H1 (cell line): ENCODE data around the gene LDAH. TPM values are rescaled to one million over a fixed set of nuclear protein-coding genes. Genes with fewer than 3 reads are reported as not detected.

ENCODE experiments used
- CTCF ChIA-PET: fragments of 300-600 bp; sonication (Branson Sonifier 250); formaldehyde crosslinking; loops from one replicate; lab custom pipeline; 2021; ENCODE audit not compliant: partially characterized antibody; lab: Charles Lee
- POLR2A ChIA-PET: fragments of 300-600 bp; sonication (Branson Sonifier 250); formaldehyde crosslinking; loops from one replicate; lab custom pipeline; 2021; ENCODE audit warnings: inconsistent platforms; ENCODE audit not compliant: partially characterized antibody; lab: Charles Lee
- DNase-seq, 2 experiments: peaks; one replicate each; pipeline versions ENCODE4 v3.0.0 to v3.0.0-alpha.2; 2010 to 2022; ENCODE audit warnings: low spot score in 2 of 2, low read depth in 1 of 2, mixed read lengths in 1 of 2
- FAIRE-seq: peaks from 2 replicates; lab custom pipeline; 2011; peaks lifted over from hg19 to GRCh38; lab: Jason Lieb, UNC
- H2AFZ ChIP-seq: 2 replicates; pipeline ENCODE4 v1.8.1; 2012; ENCODE audit warnings: low read length, inconsistent platforms
- H2AK5ac ChIP-seq: 2 replicates; pipeline ENCODE4 v1.6.1; 2013; ENCODE audit warnings: low read depth, low read length
- H2BK120ac ChIP-seq: replicated peaks from 2 replicates; pipeline ENCODE3; 2013; ENCODE audit warnings: low read depth, low read length, inconsistent platforms
- H2BK12ac ChIP-seq: 2 replicates; pipeline ENCODE4 v1.6.1; 2013; ENCODE audit warnings: low read depth, low read length
- H2BK15ac ChIP-seq: 2 replicates; pipeline ENCODE4 v1.6.1; 2013; ENCODE audit warnings: low read length
- H2BK20ac ChIP-seq: 2 replicates; pipeline ENCODE4 v1.6.1; 2013; ENCODE audit warnings: low read length
- H2BK5ac ChIP-seq: 2 replicates; pipeline ENCODE4 v1.6.1; 2013; ENCODE audit warnings: low read depth, low read length
- H3K14ac ChIP-seq: 2 replicates; pipeline ENCODE4 v1.6.1; 2013; ENCODE audit warnings: inconsistent platforms; ENCODE audit not compliant: insufficient read length
- H3K18ac ChIP-seq: 2 replicates; pipeline ENCODE4 v1.6.1; 2013; ENCODE audit warnings: low read length; ENCODE audit errors: extremely low read depth
- H3K23ac ChIP-seq: 2 replicates; pipeline ENCODE4 v1.6.1; 2013; ENCODE audit warnings: inconsistent platforms; ENCODE audit not compliant: insufficient read length
- H3K23me2 ChIP-seq: 2 replicates; pipeline ENCODE4 v1.6.1; 2013; ENCODE audit warnings: low read depth, low read length
- H3K27ac ChIP-seq: 2 replicates; pipeline ENCODE4 v1.6.1; 2011; ENCODE audit warnings: low read depth, low read length, inconsistent platforms
- H3K27me3 ChIP-seq, 4 experiments: replicated peaks in 1 of 4; 1 replicate in 1 of 4; 2 replicates in 3 of 4; pipeline versions ENCODE4 v1.6.1 to v1.8.1; 2011 to 2013; ENCODE audit warnings: low read length in 3 of 4, mild to moderate bottlenecking in 3 of 4, inconsistent platforms in 2 of 4, mixed read lengths in 2 of 4, moderate library complexity in 1 of 4; ENCODE audit not compliant: control insufficient read depth in 3 of 4, insufficient read depth in 3 of 4; ENCODE audit errors: extremely low read depth in 1 of 4
- H3K36me3 ChIP-seq, 4 experiments: 2 replicates each; pipeline versions ENCODE4 v1.6.1 to v1.8.1; 2011 to 2013; ENCODE audit warnings: mild to moderate bottlenecking in 4 of 4, low read length in 3 of 4, moderate library complexity in 2 of 4, control low read depth in 1 of 4, inconsistent platforms in 1 of 4; ENCODE audit not compliant: insufficient read depth in 4 of 4, control insufficient read depth in 2 of 4
- H3K4ac ChIP-seq: replicated peaks from 2 replicates; pipeline ENCODE3; 2013; ENCODE audit warnings: low read length, low read depth, mixed read lengths, inconsistent platforms; ENCODE audit not compliant: insufficient read length
- H3K4me1 ChIP-seq, 4 experiments: replicated peaks in 1 of 4; 1 replicate in 1 of 4; 2 replicates in 3 of 4; pipeline versions ENCODE4 v1.6.1 to v1.8.1; 2011 to 2013; ENCODE audit warnings: low read length in 3 of 4, inconsistent platforms in 2 of 4, mixed read lengths in 1 of 4; ENCODE audit not compliant: insufficient read depth in 4 of 4, control insufficient read depth in 3 of 4
- H3K4me2 ChIP-seq, 2 experiments: 2 replicates each; pipeline versions ENCODE4 v1.6.1 to v1.8.1; 2011 to 2013; ENCODE audit warnings: low read depth in 2 of 2, low read length in 2 of 2, control low read depth in 1 of 2, inconsistent platforms in 1 of 2, mild to moderate bottlenecking in 1 of 2; ENCODE audit not compliant: insufficient read depth in 1 of 2
- H3K4me3 ChIP-seq, 4 experiments: fragments of 200-600, 300-600 bp in 1 of 4; sonication (generic), shearing (Covaris generic), sonication (Bioruptor Twin) in 1 of 4; 2 replicates each; pipeline versions ENCODE4 v1.5.1 to v1.8.1; 2011 to 2016; ENCODE audit warnings: low read length in 4 of 4, low read depth in 3 of 4, control low read depth in 2 of 4, inconsistent platforms in 2 of 4, mild to moderate bottlenecking in 2 of 4, mixed read lengths in 1 of 4, moderate library complexity in 1 of 4; ENCODE audit not compliant: insufficient read depth in 2 of 4; ENCODE audit errors: extremely low read depth in 1 of 4
- H3K56ac ChIP-seq: replicated peaks from 2 replicates; pipeline ENCODE3; 2013; ENCODE audit warnings: low read depth, mild to moderate bottlenecking, mixed read lengths, low read length, inconsistent platforms; ENCODE audit not compliant: insufficient read length
- H3K79me1 ChIP-seq: 2 replicates; pipeline ENCODE4 v1.6.1; 2013; ENCODE audit warnings: low read depth, low read length, control low read depth
- H3K79me2 ChIP-seq, 2 experiments: 2 replicates each; pipeline versions ENCODE4 v1.6.1 to v1.8.1; 2012 to 2013; ENCODE audit warnings: low read length in 2 of 2, mild to moderate bottlenecking in 2 of 2, inconsistent platforms in 1 of 2; ENCODE audit not compliant: insufficient read depth in 2 of 2, control insufficient read depth in 1 of 2
- H3K9ac ChIP-seq, 4 experiments: replicated peaks in 1 of 4; 1 replicate in 1 of 4; 2 replicates in 3 of 4; pipeline versions ENCODE4 v1.6.1 to v1.8.1; 2011 to 2013; ENCODE audit warnings: low read depth in 3 of 4, low read length in 3 of 4, control low read depth in 2 of 4, mild to moderate bottlenecking in 2 of 4, moderate library complexity in 2 of 4, inconsistent platforms in 1 of 4; ENCODE audit errors: extremely low read depth in 1 of 4
- H3K9me3 ChIP-seq, 2 experiments: 2 replicates each; pipeline versions ENCODE4 v1.6.1 to v1.8.1; 2012 to 2013; ENCODE audit warnings: mild to moderate bottlenecking in 2 of 2, moderate library complexity in 2 of 2, control low read depth in 1 of 2, inconsistent platforms in 1 of 2, low read depth in 1 of 2, low read length in 1 of 2, mixed read lengths in 1 of 2; ENCODE audit not compliant: insufficient read depth in 2 of 2
- H4K20me1 ChIP-seq, 2 experiments: replicated peaks in 1 of 2; 2 replicates each; pipeline versions ENCODE3 to v1.8.1; 2011 to 2013; ENCODE audit warnings: inconsistent platforms in 2 of 2, low read length in 2 of 2, mild to moderate bottlenecking in 1 of 2; ENCODE audit not compliant: insufficient read depth in 2 of 2, control insufficient read depth in 1 of 2
- H4K5ac ChIP-seq: 2 replicates; pipeline ENCODE4 v1.6.1; 2013; ENCODE audit warnings: low read length, low read depth, mixed read lengths, inconsistent platforms; ENCODE audit not compliant: insufficient read length
- H4K8ac ChIP-seq: 2 replicates; pipeline ENCODE4 v1.8.0; 2013; ENCODE audit warnings: mild to moderate bottlenecking, moderate library complexity, low read length, inconsistent platforms; ENCODE audit not compliant: insufficient read depth; ENCODE audit errors: extremely low read depth
- H4K91ac ChIP-seq: replicated peaks from 2 replicates; pipeline ENCODE3; 2013; ENCODE audit warnings: low read length, mixed read lengths, inconsistent platforms; ENCODE audit not compliant: insufficient read length
- KDM1A ChIP-seq: fragments of 200-600, 300-600 bp; sonication (generic); IDR thresholded peaks from 2 replicates; pipeline ENCODE4 v1.7.1; 2016; ENCODE audit warnings: mild to moderate bottlenecking, low read length, borderline replicate concordance
- POLR2A ChIP-seq, 2 experiments: IDR thresholded peaks; 1 replicate in 1 of 2; 2 replicates in 1 of 2; pipeline ENCODE4 v1.6.1; 2011; ENCODE audit warnings: low read depth in 2 of 2, low read length in 2 of 2, mild to moderate bottlenecking in 2 of 2; ENCODE audit errors: control extremely low read depth in 1 of 2
- RXRA ChIP-seq: IDR thresholded peaks from 2 replicates; pipeline ENCODE4 v1.6.1; 2011; ENCODE audit warnings: low read depth, mild to moderate bottlenecking, low read length, moderate library complexity; ENCODE audit not compliant: insufficient read depth
- WGBS, 2 experiments: shearing (Covaris generic) in 1 of 2; methylation state at CpG; one replicate each; pipeline versions ENCODE4 v1.1.6 to v1.1.7; 2013 to 2015; ENCODE audit warnings: low lambda C conversion rate in 2 of 2, mixed read lengths in 2 of 2, inconsistent platforms in 1 of 2, low coverage in 1 of 2, missing lambda C conversion rate in 1 of 2; ENCODE audit not compliant: insufficient replicate concordance in 2 of 2, insufficient coverage in 1 of 2, insufficient read length in 1 of 2; ENCODE audit errors: extremely low coverage in 1 of 2, missing lambda C conversion rate in 1 of 2; 5-methylcytosine and 5-hydroxymethylcytosine counted together
- polyA plus RNA-seq, 7 experiments: library from polyadenylated mRNA; depleted of rRNA in 3 of 7; stranded (reverse) in 5 of 7; unstranded in 2 of 7; fragments of >200 nt in 5 of 7; fragments of 200-250 nt in 2 of 7; gene quantifications; 1 replicate in 5 of 7; 2 replicates in 1 of 7; 4 replicates in 1 of 7; pipeline versions ENCODE4 v1.2.1 to v1.2.3, GENCODE V29; 2011 to 2013; ENCODE audit warnings: missing spikeins in 2 of 7, mixed read lengths in 2 of 7
- total RNA-seq: library from RNA; stranded (reverse); fragmentation: NEBNext Ultra II Directional; extraction: Animal tissue kit (Norgen Biotek cat#: 25700); gene quantifications from 2 replicates; pipeline ENCODE4 v1.2.1, GENCODE V29; 2021

LDAH gene
- total and polyA plus RNA-seq, 2 of the 8 experiments (the other 6 are each of a cell fraction or from before 2014, with no cell fraction given), result 10.9 to 26.3 TPM

DNA sequence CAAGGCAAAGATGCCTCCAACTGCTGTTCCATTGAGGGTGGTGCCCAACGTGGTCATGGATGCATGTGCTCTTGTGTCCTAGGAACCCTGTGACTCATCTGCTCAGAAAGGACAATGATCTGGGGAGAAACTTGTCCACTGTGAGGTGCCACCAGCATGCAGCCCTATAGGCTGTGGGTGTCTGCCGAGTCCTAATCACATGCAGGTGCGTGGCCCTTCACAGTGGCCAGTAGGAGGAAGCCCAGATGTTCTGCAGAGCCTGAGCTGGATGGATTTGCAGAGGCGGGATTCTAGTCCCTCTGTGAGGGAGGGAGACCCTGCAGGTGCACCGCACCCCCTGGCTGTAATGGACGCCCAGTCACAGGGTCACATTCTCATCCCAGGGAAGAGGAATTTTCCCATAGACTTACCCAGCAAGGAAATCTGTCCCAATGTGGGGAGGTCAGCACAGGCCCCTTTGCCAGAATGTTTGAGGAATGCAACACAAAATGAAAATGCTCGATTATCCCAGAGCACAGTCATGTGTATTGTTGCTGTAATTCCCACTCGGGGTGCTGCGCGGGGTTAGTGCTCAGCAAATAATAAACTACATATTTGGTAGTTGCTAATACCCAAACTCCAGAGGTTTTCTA, 142.0 kb downstream of the LDAH start:
- 89% methylated on average over 10 of the region's 10 CpGs; no CpG with 5 or more reads in 1 of the 2 experiments for WGBS, 2 experiments
- POLR2A ChIA-PET, result no interaction called here
- Histone ChIP-seq H3K4me2 (no peak overlapping the region), H3K56ac (no peak overlapping the region), H2AK5ac (no peak overlapping the region), H3K14ac (no peak overlapping the region), H3K79me2 (no peaks in the 10 kb centered on the region), H2BK15ac (no peak overlapping the region), H2AFZ (no peak overlapping the region), H2BK120ac (no peak overlapping the region), H3K4me3 (no peak overlapping the region), H4K5ac (no peak overlapping the region), H3K36me3 (peaks cover 0 to 3% (median 0%) of the 10 kb centered on the region in 4 experiments; a peak in 2 of 8 replicates), H3K4me1 (peaks cover 0 to 4% (median under 1%) of the 10 kb centered on the region in 4 experiments; a peak in 4 of 7 replicates), H4K91ac (no peak overlapping the region), H2BK20ac (no peak overlapping the region), H2BK12ac (no peak overlapping the region), H3K9ac (no peak overlapping the region), H3K27ac (no peak overlapping the region), H3K27me3 (no peaks in the 10 kb centered on the region), H2BK5ac (no peak overlapping the region), H3K9me3 (no peaks in the 10 kb centered on the region), H4K8ac (no peak overlapping the region), H3K23ac (no peak overlapping the region), H3K18ac (no peak overlapping the region), H4K20me1 (peaks cover 4 to 6% of the 10 kb centered on the region in 2 experiments), H3K79me1 (no peaks in the 10 kb centered on the region), H3K4ac (no peak overlapping the region), H3K23me2 (no peaks in the 10 kb centered on the region)
- no peak for FAIRE-seq
- CTCF ChIA-PET, result interaction anchor here (1.2 to 5.4 kb wide), 8 partner anchors 12 to 367 kb away, joined by 3 to 42 read pairs (median 4); partner anchors contain the start of gene LDAH
- no peak for DNase-seq
- TF ChIP-seq POLR2A (IDR thresholded peaks at IDR 0.05; ENCODE audit: control extremely low read depth in 1 of 2, low read depth in 2 of 2, low read length in 2 of 2) (no peak), RXRA (no peak), KDM1A (no peak)
